ENCODE results near the gene VPS13C.

The VPS13C gene

GRCh38 chr15:61936528-61937195 lies 123.6 kb downstream of the VPS13C start:
- H3K27ac ChIP-seq (ENCODE audit: low read depth, low read length) = no peak overlapping the region
- no peak overlapping the region for H2AFZ ChIP-seq (ENCODE audit: low read depth, low read length, severe bottlenecking)
- H3F3A ChIP-seq (ENCODE audit: insufficient read depth) = no peaks in the 10 kb centered on the region
- no peaks in the 10 kb centered on the region for H3K9me2 ChIP-seq (replicated peaks; ENCODE audit: insufficient read depth, low read length)
- H3K4me2 ChIP-seq (ENCODE audit: low read depth, low read length, poor library complexity, severe bottlenecking) = no peak overlapping the region
- peaks cover 13% of the 10 kb centered on the region for H3K36me3 ChIP-seq (ENCODE audit: low read length)
- no peaks in the 10 kb centered on the region for H4K20me1 ChIP-seq (ENCODE audit: low read depth, low read length)
- no peaks in the 10 kb centered on the region for H3K9me3 ChIP-seq (ENCODE audit: insufficient read depth, low read length)
- H3K4me3 ChIP-seq (ENCODE audit: insufficient read depth, low read length, poor library complexity, severe bottlenecking) = no peak overlapping the region
- H3K79me2 ChIP-seq (ENCODE audit: insufficient read depth, low read length) = no peaks in the 10 kb centered on the region
- no peak overlapping the region for H3K9ac ChIP-seq (ENCODE audit: low read length)
- no peaks in the 10 kb centered on the region for H3K27me3 ChIP-seq (ENCODE audit: low read length)
- TF ChIP-seq EZH2phosphoT487 (conservative IDR thresholded peaks at IDR 0.05; ENCODE audit: low read length) = no peak
- no peak for TF ChIP-seq CTCF (IDR thresholded peaks at IDR 0.05; ENCODE audit: insufficient read depth, low read length, poor library complexity, severe bottlenecking)

GRCh38 chr15:61935493-61935892 lies 124.8 kb downstream of the VPS13C start:
- Histone ChIP-seq H3K27ac (ENCODE audit: low read depth, low read length) (no peak overlapping the region), H3K4me3 (ENCODE audit: insufficient read depth, low read length, poor library complexity, severe bottlenecking) (no peak overlapping the region), H3K9ac (ENCODE audit: low read length) (no peak overlapping the region), H3K9me2 (replicated peaks; ENCODE audit: insufficient read depth, low read length) (no peaks in the 10 kb centered on the region), H4K20me1 (ENCODE audit: low read depth, low read length) (no peaks in the 10 kb centered on the region), H3K27me3 (ENCODE audit: low read length) (no peaks in the 10 kb centered on the region), H3K9me3 (ENCODE audit: insufficient read depth, low read length) (no peaks in the 10 kb centered on the region), H3K79me2 (ENCODE audit: insufficient read depth, low read length) (no peaks in the 10 kb centered on the region), H2AFZ (ENCODE audit: low read depth, low read length, severe bottlenecking) (no peak overlapping the region), H3K4me2 (ENCODE audit: low read depth, low read length, poor library complexity, severe bottlenecking) (no peak overlapping the region), H3F3A (ENCODE audit: insufficient read depth) (no peaks in the 10 kb centered on the region), H3K36me3 (ENCODE audit: low read length) (peaks cover 12% of the 10 kb centered on the region)
- TF ChIP-seq EZH2phosphoT487 (conservative IDR thresholded peaks at IDR 0.05; ENCODE audit: low read length) = no peak
- no peak for TF ChIP-seq CTCF (IDR thresholded peaks at IDR 0.05; ENCODE audit: insufficient read depth, low read length, poor library complexity, severe bottlenecking)

- no peaks in the 10 kb centered on the region for H3K79me2 ChIP-seq (ENCODE audit: insufficient read depth, low read length)
- no peaks in the 10 kb centered on the region for H3K9me2 ChIP-seq (replicated peaks; ENCODE audit: insufficient read depth, low read length)
- H3K4me2 ChIP-seq (ENCODE audit: low read depth, low read length, poor library complexity, severe bottlenecking) = no peak overlapping the region
- no peak overlapping the region for H2AFZ ChIP-seq (ENCODE audit: low read depth, low read length, severe bottlenecking)
- H3K27me3 ChIP-seq (ENCODE audit: low read length) = no peaks in the 10 kb centered on the region
- H3K4me3 ChIP-seq (ENCODE audit: insufficient read depth, low read length, poor library complexity, severe bottlenecking) = no peak overlapping the region
- H3K9ac ChIP-seq (ENCODE audit: low read length) = no peak overlapping the region
- peaks cover 34% of the 10 kb centered on the region for H3K36me3 ChIP-seq (ENCODE audit: low read length)
- H3F3A ChIP-seq (ENCODE audit: insufficient read depth) = no peaks in the 10 kb centered on the region
- H3K9me3 ChIP-seq (ENCODE audit: insufficient read depth, low read length) = no peaks in the 10 kb centered on the region
- no peak overlapping the region for H3K27ac ChIP-seq (ENCODE audit: low read depth, low read length)
- H4K20me1 ChIP-seq (ENCODE audit: low read depth, low read length) = no peaks in the 10 kb centered on the region
- TF ChIP-seq CTCF (IDR thresholded peaks at IDR 0.05; ENCODE audit: insufficient read depth, low read length, poor library complexity, severe bottlenecking) (no peak), EZH2phosphoT487 (conservative IDR thresholded peaks at IDR 0.05; ENCODE audit: low read length) (no peak)
Measured at GRCh38 chr15:61929452-61929851, 130.8 kb downstream of the VPS13C start.

All from SU-DHL-6 (cell line).